ENCODE results near the gene IVNS1ABP.

IVNS1ABP gene

DNA sequence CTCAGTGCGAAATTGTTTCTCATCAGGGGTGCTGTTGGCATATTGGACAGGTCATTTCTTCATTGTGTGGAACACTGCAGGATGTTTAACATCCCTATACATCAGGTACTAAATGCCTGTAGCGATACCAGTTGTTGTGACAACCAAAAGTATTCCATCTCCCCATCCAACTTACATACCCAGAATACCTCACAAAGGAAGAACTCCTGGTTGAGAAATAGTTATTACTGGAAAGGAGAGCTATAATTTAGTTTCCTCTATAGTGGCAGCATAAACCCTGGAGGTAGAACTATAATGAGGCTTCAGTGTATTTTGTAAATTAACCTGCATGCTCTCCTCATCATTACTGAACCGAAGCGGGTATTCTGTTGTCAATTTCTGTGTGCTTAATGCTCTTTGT, 45.1 kb downstream of the IVNS1ABP start:
- TF ChIP-seq, protein P1, sequence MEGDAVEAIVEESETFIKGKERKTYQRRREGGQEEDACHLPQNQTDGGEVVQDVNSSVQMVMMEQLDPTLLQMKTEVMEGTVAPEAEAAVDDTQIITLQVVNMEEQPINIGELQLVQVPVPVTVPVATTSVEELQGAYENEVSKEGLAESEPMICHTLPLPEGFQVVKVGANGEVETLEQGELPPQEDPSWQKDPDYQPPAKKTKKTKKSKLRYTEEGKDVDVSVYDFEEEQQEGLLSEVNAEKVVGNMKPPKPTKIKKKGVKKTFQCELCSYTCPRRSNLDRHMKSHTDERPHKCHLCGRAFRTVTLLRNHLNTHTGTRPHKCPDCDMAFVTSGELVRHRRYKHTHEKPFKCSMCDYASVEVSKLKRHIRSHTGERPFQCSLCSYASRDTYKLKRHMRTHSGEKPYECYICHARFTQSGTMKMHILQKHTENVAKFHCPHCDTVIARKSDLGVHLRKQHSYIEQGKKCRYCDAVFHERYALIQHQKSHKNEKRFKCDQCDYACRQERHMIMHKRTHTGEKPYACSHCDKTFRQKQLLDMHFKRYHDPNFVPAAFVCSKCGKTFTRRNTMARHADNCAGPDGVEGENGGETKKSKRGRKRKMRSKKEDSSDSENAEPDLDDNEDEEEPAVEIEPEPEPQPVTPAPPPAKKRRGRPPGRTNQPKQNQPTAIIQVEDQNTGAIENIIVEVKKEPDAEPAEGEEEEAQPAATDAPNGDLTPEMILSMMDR (IDR thresholded peaks at IDR 0.05; ENCODE audit: low read depth, low read length), result no peak
- DNase-seq, result no peak
- H3K9me3 ChIP-seq, result no peaks in the 10 kb centered on the region
- H3K36me3 ChIP-seq, result no peaks in the 10 kb centered on the region
- peaks cover 4% of the 10 kb centered on the region; the same call in 1 of the 2 replicates for H3K27me3 ChIP-seq
- H3K4me3 ChIP-seq (ENCODE audit: low read depth, low read length), result no peak overlapping the region
- H3K4me1 ChIP-seq, result no peaks in the 10 kb centered on the region

DNA sequence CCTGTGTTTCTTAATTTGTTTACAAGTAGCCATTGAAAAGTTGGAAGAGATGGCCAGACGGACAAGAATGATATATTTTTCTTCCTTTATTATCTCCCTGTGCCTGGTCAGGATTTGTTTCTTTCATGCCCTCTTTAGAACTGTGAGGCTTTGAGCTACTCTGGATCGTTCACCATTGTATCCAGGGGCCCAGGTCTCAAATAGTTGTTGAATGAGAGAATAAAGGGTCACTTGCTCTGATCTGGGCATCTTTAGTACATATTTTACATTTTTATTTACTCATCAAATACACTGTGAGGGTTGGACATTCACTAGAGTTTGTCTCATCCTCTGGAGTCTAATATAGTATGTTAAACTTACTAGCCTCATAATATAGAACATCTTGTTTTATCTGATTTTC, 48.7 kb downstream of the IVNS1ABP start:
- no peak overlapping the region for H3K4me3 ChIP-seq (ENCODE audit: low read depth, low read length)
- peaks cover 4% of the 10 kb centered on the region; the same call in 1 of the 2 replicates for H3K27me3 ChIP-seq
- DNase-seq, result no peak
- H3K9me3 ChIP-seq, result no peaks in the 10 kb centered on the region
- H3K4me1 ChIP-seq, result no peaks in the 10 kb centered on the region
- TF ChIP-seq, protein P1 (IDR thresholded peaks at IDR 0.05; ENCODE audit: low read depth, low read length), result no peak
- H3K36me3 ChIP-seq, result no peaks in the 10 kb centered on the region

- Histone ChIP-seq H3K4me1 (no peaks in the 10 kb centered on the region), H3K4me3 (ENCODE audit: low read depth, low read length) (no peak overlapping the region), H3K27me3 (peaks cover 4% of the 10 kb centered on the region; the same call in 1 of the 2 replicates), H3K9me3 (no peaks in the 10 kb centered on the region), H3K36me3 (no peaks in the 10 kb centered on the region)
- TF ChIP-seq, protein P1 (IDR thresholded peaks at IDR 0.05; ENCODE audit: low read depth, low read length), result no peak
- no peak for DNase-seq
Observed at GRCh38 chr1:185267701-185268100, 49.3 kb downstream of the IVNS1ABP start.

DNA sequence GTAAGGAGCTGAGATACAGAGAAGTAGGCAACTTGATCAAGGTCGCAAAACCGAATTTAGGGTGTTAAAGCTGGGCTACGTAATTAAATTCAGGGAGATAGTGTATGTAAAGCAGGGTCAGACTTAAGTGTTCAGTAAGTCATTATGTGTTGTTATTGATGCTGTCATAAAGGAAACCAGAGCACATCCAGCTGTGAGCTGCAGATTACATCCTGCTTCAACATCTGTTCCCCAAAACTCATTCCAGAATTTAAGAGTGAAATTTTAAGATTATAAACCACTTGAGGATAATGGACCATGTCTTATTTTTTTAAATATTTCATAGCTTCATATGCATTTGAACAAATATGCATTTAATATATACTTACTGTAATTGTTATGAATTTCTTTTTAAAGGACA, 49.7 kb downstream of the IVNS1ABP start:
- H3K4me3 ChIP-seq (ENCODE audit: low read depth, low read length), result no peak overlapping the region
- no peak for DNase-seq
- TF ChIP-seq, protein P1 (IDR thresholded peaks at IDR 0.05; ENCODE audit: low read depth, low read length), result no peak
- H3K27me3 ChIP-seq, result peaks cover 4% of the 10 kb centered on the region; the same call in 1 of the 2 replicates
- H3K36me3 ChIP-seq, result no peaks in the 10 kb centered on the region
- H3K4me1 ChIP-seq, result no peaks in the 10 kb centered on the region
- no peaks in the 10 kb centered on the region for H3K9me3 ChIP-seq

GRCh38 chr1:185265314-185265713, 51.7 kb downstream of the IVNS1ABP start:
- Histone ChIP-seq H3K9me3 (no peaks in the 10 kb centered on the region), H3K4me1 (no peaks in the 10 kb centered on the region), H3K36me3 (no peaks in the 10 kb centered on the region), H3K4me3 (ENCODE audit: low read depth, low read length) (no peak overlapping the region), H3K27me3 (peaks cover 4% of the 10 kb centered on the region; the same call in 1 of the 2 replicates)
- no peak for DNase-seq
- TF ChIP-seq, protein P1 (IDR thresholded peaks at IDR 0.05; ENCODE audit: low read depth, low read length), result no peak

- Histone ChIP-seq H3K27me3 (no peaks in the 10 kb centered on the region; the same call in 1 of the 2 replicates), H3K36me3 (no peaks in the 10 kb centered on the region), H3K9me3 (no peaks in the 10 kb centered on the region), H3K4me1 (no peaks in the 10 kb centered on the region), H3K4me3 (ENCODE audit: low read depth, low read length) (no peak overlapping the region)
- TF ChIP-seq, protein P1 (IDR thresholded peaks at IDR 0.05; ENCODE audit: low read depth, low read length), result no peak
- no peak for DNase-seq
Observed at GRCh38 chr1:185263780-185264179, 53.3 kb downstream of the IVNS1ABP start.
